Measurements from ENCODE around the gene EMC8.

The EMC8 gene

DNA sequence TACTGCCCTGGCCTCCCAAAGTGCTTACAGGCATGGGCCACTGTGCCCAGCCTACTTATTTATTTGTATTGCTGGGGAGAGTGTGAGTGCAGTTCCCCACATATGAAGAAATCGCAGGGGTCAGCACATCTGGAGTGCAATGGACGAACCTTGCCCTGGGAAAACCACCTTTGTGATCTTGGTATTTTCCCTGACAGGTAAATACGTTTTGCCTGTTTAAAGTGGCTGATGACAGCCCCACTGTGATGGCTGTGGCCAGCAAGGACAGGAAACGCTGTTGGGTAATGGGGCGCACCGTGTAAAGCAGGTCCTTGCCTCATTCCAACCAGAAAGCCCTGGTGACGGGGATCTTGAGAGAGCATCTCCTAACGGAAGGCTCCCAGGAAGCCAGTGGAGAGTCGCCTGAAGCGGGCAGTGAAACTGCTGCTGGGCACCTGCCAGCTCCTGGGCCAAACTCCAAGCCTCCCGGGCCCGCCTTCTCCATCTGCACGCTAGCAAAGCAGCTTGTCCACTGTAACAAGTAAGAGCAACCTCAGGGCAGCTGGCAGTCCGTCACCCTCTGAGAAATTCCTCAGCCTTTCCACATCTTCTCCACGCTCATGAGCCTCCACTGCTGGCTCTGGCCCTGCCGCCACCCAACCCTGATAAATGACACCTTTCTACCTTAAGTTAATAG is 17.5 kb downstream of the EMC8 start:
- DNase-seq = no peak

DNA sequence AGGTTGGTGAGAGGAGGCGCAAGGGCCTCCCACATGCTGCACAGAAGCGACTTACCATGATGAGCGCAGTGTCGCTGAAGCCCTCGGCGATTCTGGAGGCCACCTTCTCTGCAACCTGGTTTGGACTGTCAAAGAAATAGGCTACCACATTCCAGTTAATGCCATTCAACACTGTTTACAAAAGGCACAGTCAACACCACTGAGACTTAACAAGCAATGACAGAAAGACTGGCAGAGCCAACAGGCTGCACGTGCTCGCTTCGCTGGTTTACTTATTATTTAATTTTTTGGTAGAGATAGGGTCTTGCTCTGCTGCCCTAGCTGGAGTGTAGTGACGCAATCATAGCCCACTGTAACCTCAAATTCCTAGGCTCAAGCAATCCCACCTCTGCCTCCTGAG is 18.2 kb downstream of the EMC8 start:
- DNase-seq = no peak

DNA sequence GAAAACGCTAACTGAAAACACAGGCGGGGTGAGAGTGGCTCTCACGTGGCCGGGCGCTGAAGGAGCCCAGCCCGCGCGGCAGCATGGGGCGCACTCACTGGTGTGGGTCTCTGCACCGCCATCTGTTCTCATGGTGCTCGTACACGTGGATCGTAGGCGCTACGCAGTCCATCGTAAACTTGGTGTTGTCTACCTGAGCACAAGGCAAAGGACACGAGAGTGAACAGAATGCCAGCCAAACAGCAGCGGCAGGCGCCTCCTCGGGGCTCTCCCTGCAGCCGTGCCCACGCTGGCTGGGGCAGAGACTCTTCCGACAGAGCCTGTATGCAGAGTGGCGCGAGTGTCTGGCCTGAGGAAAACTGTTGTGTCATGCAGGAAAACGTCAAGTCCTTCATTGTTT is 19.1 kb downstream of the EMC8 start:
- DNase-seq = no peak

DNA sequence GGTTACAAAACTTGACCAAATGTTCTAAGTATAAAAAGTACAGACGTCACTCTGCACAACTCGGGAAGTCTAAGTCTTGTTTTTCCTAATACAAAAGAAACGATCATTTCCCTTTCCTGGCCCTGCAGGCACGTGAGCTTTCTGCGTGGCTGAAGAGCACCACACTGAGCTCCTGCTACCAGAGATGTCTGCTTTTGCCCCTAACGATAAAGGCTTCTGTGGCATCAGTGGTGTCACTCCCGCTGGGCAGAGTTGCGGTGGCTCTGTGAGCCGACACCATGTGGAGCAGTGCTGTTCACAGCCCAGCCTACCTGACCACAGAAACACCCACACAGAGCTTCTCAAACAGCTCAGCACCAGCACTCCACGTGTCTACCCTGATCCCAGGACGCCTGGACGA is 20.5 kb downstream of the EMC8 start:
- no peak for DNase-seq

DNA sequence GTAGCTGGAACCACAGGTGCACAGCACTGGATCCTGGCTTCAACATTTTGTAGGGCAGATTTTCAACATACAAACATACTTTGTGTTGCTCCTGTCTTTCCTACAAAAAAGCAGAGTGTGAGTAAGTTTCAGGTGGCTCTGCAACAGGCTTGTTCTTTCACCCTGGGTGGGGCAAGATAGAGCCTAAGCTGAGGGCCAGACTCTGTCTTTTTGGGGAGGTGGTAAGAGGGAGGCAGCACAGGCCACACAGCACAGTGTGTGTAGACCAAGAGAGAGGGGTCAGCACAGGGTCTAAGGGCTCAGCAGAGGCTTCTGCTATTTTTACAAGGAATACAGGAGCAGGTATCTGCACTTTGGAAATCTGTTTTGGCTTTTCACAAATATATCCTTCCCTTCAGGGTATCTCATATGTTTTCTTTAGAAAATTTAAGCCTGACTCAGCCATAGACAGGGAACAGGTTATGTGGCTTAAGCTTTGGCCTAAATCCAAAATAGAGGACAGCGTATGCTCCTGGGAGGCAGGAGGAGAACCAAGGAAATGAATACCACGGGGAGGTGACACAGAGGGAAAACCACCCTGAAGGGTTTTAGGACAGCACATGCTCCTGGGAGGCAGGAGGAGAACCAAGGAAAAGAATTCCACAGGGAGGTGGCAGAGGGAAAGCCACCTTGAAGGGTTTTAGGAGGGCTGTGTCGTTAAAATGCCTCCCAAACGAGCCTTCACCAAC is 21.6 kb downstream of the EMC8 start:
- no peak for DNase-seq

DNA sequence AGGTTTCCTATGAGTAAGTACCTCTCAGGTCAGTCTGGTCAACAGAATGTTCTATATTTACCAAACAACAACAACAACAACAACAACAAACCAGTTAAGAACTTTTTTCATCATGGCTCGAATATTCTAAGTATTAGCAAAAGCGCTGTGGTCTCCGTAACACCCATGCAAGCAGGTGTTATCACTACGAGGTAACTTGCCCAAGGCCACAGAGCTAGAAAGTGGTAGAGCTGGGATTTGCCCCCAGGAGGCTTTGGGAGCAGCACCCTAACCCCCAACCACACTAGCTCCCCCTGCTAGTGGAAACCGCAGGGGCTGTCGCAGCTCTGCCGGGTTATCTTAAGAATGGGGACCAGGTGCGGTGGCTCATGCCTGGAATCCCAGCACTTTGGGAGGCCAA is 24.5 kb downstream of the EMC8 start:
- no peak for DNase-seq

DNA sequence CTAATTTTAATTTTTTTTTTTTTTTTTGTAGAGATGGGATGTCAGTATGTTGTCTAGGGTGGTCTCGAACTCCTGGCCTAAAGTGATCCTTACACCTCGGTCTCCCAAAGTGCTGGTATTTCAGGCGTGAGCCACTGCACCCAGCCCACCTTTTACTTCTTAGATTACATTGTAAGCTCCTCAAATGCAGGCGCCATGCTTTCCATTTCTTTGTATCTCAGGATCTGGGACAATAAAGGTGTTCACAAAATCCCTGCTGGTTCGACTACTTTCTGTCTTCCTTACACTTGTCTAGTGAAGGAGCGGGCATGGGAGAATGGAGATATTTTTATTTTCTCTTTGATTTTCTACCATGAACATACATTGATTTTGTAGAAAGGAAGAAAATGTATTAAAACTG is 25.2 kb downstream of the EMC8 start:
- DNase-seq = no peak

DNA sequence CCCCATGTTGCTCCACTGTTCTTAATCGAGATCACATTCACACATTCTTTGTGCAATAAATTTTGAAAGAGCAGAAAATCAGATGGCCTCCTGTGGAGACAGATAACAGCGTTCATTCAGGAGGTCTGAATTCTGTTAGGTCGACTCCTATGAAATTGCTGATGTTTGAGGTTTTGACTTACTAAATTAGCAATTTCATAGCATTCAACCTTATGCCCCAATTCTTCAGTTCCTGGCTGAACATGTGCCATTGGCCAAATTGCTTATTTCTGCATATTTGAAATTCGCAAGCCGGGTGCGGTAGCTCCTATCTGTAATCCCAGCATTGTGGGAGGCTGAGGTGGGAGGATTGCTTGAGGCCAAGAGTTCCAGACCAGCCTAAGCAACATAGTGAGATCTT is 26.3 kb downstream of the EMC8 start:
- no peak for DNase-seq

DNA sequence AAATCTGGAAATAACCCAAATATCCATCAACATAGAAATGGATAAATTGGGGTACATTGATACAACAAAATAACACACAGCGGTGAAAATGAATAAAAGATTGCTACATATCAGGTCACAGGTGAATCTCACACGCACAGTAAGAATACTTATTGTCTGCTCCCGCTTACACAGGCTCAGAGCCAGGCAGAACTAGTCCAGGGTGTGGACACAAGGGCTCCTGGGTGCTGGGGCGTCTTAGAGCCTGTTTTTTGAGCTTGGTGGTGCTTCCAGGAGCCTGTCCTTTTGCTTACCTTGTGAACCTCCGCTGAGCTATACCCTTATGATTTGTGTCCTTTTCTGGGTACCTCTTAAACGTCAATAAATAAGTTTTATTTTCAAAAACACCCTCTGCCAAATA is 28.6 kb downstream of the EMC8 start:
- no peak for DNase-seq

DNA sequence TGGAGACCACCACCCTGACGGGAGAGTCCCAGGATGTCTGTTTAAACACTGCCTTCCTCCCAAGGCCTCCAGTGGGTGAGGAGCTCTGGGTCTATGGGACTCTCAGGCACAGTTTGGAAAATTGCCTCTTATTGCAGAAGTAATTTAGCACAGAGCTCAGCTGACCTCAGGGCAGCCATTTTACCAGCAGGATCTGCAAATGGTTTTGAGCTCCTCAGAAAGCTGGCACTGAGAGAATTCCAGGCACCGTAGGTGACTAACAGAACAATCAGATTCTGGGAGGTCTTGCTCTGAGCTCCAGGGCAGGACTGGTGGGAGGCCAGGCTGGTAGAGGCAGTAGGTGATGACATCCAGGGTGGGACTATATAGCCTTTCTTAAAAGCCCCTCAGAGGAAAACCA is 31.1 kb downstream of the EMC8 start:
- DNase-seq = no peak

DNA sequence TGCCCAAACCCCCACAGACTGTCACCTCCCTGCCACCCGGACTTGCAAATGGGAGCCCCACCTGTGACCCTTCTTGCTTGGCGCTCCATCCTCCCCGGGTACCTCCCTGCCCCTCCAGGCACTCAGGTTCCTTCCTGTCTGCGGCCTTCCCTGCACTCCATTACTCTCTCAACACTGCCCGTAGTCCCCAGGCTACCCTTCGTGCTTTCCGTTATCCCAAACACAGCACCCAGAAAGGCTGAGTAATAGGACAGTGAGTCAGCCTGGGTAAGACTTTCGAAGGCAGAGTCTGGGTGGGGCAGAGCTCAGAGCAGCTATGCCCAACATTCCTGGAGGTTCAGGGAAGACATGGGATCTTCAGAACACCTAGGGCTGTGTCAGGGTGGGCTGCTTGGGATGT is 31.8 kb downstream of the EMC8 start:
- DNase-seq = no peak

DNA sequence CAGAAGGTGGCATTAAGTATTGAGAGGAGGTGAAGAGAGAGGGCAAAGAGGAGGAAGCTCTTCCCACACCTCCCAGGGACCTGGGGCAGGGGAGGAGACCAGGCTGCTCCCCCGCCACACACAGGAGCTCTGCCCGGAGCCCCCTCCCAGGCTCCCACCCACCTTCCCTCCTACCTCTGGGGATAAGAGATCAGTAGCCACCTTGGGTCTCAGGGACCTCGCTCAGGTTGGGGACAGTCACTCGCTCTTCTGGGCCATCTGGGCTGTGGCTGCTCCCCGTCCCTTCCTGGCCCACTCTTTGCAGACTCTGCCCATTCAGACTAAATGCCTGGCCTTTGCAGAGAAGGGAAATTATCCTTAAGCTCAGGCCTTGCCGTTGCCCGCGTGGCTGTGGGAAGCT is 33.6 kb downstream of the EMC8 start:
- no peak for DNase-seq

DNA sequence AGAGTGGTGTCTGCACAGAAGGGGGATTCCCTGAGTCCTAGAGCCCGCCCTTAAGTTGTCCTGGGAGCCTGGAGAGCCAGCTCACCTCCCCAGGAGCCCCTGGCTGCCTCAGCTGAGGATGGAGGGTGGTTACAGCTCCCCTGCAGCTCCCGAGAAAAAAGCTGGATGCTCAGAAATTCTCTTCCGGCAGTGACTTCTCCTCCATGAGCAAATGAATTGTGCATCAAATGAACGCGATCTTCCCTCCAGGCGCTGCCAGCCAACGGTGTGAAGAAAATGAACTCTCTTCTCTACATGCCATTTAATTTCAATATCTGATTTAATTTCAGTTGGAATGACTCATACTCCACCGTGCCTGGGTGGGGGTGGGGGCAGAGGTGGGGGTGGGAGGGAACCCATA is 34.1 kb downstream of the EMC8 start:
- no peak for DNase-seq

DNA sequence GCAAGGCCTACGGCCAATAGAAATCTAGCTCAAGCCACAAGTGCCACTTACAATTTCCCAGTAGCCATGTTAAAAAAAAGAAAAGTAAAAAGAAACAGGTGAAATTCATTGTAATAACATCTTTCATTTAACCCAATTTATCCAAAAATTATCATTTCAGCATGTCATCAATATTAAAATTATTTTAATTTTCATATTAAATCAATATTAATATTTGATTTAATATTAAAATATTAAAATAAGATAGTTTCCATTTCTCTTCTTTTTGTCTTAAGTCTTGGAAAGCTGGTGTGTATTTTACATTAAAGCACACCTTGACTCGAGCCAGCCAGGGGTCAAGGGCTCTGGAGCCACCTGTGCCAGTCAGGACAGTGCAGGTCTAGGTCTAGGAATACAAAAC is 35.7 kb downstream of the EMC8 start:
- DNase-seq = no peak

DNA sequence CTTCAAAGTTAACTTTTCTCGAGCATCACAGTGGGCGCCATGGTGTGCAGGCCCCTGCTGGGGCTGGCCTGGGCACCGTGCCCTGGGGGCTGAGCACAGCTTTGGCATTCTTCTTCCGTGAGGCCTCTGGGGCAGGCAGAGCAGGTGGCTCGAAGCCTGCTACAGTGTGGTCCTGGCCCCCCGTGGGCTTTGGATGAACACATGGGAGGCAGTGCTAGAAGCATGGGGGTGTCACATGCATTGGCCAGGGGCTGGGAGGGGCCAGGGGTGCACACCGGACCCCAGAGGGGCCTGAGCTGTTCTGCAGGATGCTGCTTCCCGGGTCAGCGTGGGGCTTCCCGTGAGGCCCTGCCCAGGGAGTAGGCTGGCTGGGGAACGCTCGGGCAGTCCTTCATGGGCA is 36.4 kb downstream of the EMC8 start:
- no peak for DNase-seq

DNA sequence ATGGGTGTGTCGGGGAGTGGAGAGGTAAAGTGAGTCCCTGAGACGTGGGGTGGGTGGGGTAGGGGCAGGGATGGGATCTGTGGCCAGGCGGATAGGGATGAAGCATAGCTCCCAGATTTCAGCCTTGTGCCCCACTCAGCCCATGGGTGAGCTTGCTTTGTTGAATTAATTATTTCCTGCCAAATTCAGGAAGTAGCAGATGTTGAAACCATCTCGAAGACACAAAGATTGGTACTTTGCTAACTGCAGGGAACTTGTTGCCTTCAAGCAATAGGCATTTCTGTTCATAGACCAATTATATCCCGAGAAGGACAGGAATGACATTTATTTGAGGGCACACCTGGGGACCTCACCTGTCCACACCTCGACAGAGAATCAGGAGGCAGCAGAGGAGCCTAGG is 37.5 kb downstream of the EMC8 start:
- no peak for DNase-seq

DNA sequence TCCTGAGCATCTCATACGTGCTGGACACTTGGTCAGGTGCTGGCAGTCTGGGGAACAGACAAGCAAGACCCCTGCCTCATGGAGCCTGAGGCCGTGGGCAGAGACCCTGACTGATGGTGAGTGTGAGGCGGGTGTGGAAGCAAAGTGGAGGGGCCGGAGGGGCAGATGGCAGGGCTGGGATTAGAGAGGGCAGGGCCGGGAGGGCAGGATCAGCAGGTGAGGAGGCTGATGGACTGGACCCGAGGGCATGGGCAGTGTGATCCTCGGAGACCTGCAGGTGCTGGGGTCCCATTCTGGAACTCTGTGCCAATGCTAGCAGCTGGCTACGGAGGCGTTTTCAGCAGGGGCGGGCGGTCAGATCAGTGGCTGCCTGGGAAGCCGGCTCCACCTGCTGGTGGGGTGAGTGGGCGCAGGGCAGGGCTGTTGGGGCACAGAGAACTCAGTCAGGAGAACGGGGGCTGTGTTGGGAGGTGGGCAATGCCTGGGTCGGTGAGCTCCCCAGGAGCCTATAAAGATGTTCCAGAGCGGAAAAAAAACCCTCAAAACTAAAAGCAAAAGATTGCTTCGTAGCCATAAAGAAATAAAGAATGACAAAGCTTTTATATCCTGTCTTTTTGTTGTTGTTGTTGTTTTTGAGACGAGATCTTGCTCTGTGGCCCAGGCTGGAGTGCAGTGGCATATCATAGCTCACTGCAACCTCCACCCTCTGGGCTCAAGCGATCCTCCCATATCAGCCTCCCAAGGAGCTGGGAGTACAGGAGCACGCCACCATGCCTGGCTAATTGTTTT is 39.5 kb downstream of the EMC8 start:
- DNase-seq = no peak

DNA sequence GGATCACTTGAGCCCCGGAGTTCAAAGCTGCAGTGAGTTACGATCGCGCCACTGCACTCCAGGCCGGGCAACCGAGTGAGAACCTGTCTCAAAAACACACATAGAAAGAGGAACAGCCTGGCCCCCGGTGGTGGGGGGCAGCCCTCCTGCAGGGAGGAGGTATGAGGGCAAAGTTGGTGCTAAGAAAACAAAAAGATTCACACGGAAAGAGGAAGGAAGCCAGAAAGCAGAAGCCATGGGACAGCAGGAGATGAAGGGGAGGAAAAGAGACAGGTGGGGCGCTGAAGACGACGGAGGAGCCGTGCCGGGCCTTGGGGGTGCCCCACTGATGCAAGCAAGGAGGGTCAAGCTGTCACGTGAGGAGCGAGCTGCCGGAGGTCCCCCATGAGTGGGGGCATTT is 40.2 kb downstream of the EMC8 start:
- no peak for DNase-seq

DNA sequence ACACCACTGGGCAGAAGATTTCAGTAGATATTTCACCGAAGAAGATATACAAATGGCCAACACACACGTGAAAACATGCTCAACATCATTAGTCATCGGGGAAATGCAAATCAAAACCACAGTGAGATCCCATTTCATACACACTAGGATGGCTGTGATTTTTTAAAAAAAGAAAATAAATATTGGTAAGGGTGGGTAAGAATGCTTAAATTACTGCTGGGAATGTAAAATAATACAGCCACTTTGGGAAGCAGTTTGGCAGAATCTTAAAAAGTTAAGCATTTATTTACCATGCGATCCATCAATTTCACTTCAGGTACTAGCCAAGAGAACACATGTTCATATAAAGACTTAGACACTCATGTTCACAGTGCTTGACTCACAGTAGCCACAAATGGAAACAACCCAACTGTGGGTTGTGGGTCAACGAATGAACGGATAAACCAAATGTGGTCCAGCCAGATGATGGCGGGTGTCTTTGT is 42.0 kb downstream of the EMC8 start:
- DNase-seq = no peak

DNA sequence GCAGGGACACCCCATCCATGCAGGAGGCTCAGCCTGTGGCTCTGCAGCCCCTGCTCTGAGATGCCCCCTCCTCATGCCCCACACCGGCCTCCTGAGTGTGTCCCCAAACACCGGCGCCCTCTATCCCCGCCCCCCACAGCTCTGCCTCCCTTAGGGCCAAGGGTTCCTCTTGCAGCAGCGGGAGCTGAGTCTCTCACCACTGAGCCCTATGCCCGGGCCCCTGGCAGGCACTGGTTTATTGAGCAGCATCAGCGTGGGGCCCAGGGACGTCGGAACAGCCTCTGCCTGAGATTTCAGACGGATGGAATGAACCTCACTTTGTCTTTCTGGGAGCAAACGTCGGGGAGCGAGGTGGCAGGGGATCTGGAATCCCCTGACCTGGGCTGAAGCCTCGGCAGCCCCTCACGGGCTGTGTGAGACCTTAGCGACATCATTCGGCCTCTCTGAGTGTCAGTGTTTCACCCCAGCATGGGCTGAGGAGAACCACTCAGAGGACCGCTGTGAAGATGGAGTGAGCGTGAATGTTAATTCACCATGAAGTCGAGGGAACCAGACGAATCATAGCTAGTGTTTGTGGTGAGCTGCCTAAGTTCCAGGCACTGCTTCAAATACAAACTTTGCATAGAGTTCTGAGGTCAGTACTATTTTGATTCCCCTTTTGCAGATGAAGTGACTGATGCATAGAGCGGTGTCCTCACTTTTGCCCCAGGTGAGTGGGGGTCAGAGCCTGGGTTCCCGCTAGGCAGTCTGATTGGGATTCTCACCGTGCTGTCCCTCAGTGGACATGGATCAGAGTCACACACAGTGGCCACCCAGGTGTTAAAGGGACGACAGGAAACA is 43.2 kb downstream of the EMC8 start:
- no peak for DNase-seq

DNA sequence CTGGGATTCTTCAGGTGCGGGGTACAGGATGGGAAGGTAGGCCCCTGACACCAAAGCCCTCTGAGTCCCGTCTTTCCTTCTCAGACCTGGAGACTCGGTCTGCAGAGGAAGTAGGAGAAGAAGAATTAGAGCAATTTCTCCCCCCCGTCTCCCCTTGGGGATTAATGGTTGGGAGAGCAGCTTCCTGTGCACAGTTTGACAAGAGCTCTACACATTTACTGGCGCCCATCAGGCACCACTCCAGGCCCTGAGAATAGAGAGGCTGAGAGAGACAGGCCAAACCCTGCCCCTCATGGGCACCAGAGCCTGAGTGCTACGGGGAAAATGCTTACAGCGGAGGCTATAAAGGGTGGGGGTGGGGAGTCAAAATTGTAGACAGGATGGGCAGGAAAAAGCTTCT is 44.9 kb downstream of the EMC8 start:
- no peak for DNase-seq

DNA sequence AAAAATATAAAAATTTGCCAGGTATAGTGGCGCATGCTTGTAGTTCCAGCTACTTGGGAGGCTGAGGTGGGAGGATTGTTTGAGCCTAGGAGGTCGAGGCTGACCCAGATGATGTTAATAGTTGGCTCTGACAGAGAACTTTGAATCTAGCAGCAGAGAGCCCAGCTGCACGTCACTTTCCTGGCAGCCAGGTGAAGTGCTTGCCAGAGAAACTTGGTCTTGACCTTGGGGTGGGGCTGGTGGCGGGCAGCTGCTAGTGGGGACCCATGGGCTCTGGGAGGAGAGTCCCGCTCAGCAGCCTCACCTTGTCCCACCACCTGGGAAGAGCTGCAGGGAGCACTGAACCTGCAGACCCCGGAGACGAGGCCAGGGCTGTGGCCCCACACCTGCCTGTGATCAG is 45.4 kb downstream of the EMC8 start:
- DNase-seq = no peak

DNA sequence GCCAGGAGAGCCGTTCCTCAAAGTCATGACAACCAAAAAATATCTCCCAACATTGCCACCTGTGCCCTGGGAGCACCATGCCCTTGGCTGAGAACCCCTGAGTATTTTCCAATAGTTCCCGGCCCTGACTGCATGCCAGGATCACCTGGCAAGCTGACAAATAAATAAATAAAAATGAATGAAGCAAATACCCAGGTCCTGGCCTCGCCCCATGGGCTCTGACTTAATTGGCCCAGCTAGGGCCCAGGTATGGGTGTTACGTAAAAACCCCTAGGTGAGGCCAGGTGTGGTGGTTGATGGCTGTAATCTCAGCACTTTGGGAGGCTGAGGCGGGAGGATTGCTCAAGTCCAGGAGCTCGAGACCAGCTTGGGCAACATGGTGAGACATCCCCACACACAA is 45.8 kb downstream of the EMC8 start:
- DNase-seq = no peak
